Caco-2 (cell line): ENCODE results near the gene HTR3B. TPM values are rescaled to one million over a fixed set of nuclear protein-coding genes. Genes with fewer than 3 reads are reported as not detected.
"Not testable (repeated sequence)": the region's sequence is repeated elsewhere in the genome, so short reads cannot be mapped to it uniquely, and the experiment has no call there.

Source experiments
- BruUV-seq: library from RNA; stranded (reverse); fragments of 400-500 nt; replicated peaks from 2 replicates; lab custom pipeline; 2021; lab: Mats Ljungman, UMichigan
- CTCF ChIA-PET: fragments of 300-600 bp; sonication (Branson Sonifier 250); formaldehyde crosslinking; loops from one replicate; lab custom pipeline; 2022; ENCODE audit warnings: antibody characterized with exemption; lab: Charles Lee
- POLR2A ChIA-PET: fragments of 300-600 bp; sonication (Branson Sonifier 250); formaldehyde crosslinking; loops from one replicate; lab custom pipeline; 2022; ENCODE audit warnings: antibody characterized with exemption; lab: Charles Lee
- DNase-seq, 2 experiments: peaks; one replicate each; pipeline versions ENCODE4 v3.0.0 to v3.0.0-alpha.2; 2020 to 2022
- H3K27me3 ChIP-seq: replicated peaks from 2 replicates; pipeline ENCODE4 v1.6.0; 2011; ENCODE audit warnings: low read length; ENCODE audit not compliant: control insufficient read depth, insufficient read depth
- H3K36me3 ChIP-seq: 2 replicates; pipeline ENCODE4 v1.5.1; 2011; ENCODE audit warnings: low read length; ENCODE audit not compliant: control insufficient read depth, insufficient read depth
- H3K4me1 ChIP-seq: fragments of 250-450 bp; sonication (Bioruptor Pico); 2 replicates; pipeline ENCODE4 v1.5.1; 2020; ENCODE audit warnings: mild to moderate bottlenecking
- H3K4me3 ChIP-seq: 2 replicates; pipeline ENCODE4 v1.5.1; 2011; ENCODE audit warnings: low read depth, mild to moderate bottlenecking, control low read depth, low read length
- H3K9me3 ChIP-seq: fragments of 250-450 bp; sonication (Bioruptor Pico); 2 replicates; pipeline ENCODE4 v1.5.1; 2020; ENCODE audit warnings: mild to moderate bottlenecking, moderate library complexity
- H3K27ac Mint-ChIP-seq: one replicate; pipeline ENCODE4 v1.8.0; 2022; ENCODE audit warnings: mixed read lengths; ENCODE audit not compliant: unreplicated experiment
- H3K27me3 Mint-ChIP-seq: one replicate; pipeline ENCODE4 v1.8.0; 2022; ENCODE audit warnings: mixed read lengths; ENCODE audit not compliant: insufficient read depth, unreplicated experiment
- H3K36me3 Mint-ChIP-seq: one replicate; pipeline ENCODE4 v1.8.0; 2022; ENCODE audit warnings: mild to moderate bottlenecking, mixed read lengths; ENCODE audit not compliant: insufficient read depth, unreplicated experiment
- H3K4me1 Mint-ChIP-seq: one replicate; pipeline ENCODE4 v1.8.0; 2022; ENCODE audit warnings: low read depth, mixed read lengths; ENCODE audit not compliant: unreplicated experiment
- H3K4me3 Mint-ChIP-seq: one replicate; pipeline ENCODE4 v1.8.0; 2022; ENCODE audit warnings: mild to moderate bottlenecking, moderate library complexity, mixed read lengths; ENCODE audit not compliant: unreplicated experiment
- H3K9me3 Mint-ChIP-seq: one replicate; pipeline ENCODE4 v1.8.0; 2022; ENCODE audit warnings: mixed read lengths; ENCODE audit not compliant: unreplicated experiment
- intact Hi-C: fragments of 100-400 bp; cut with micrococcal nuclease; formaldehyde crosslinking; loops from one replicate; pipeline ENCODE4 v1.10.0; 2022; ENCODE audit not compliant: unreplicated experiment
- total RNA-seq: library from RNA; stranded (reverse); gene quantifications from 2 replicates; pipeline ENCODE4 v1.2.3, GENCODE V29; 2022
- TF ChIP-seq, protein P1 (sequence below), 2 experiments: fragments of 200-600 bp in 1 of 2; IDR thresholded peaks; 1 replicate in 1 of 2; 2 replicates in 1 of 2; pipeline versions ENCODE4 v1.5.1 to v1.8.0; 2011 to 2022; ENCODE audit warnings: antibody characterized with exemption in 1 of 2, control low read depth in 1 of 2, inconsistent platforms in 1 of 2, low read depth in 1 of 2, low read length in 1 of 2, mild to moderate bottlenecking in 1 of 2, moderate library complexity in 1 of 2; ENCODE audit not compliant: insufficient read depth in 1 of 2, severe bottlenecking in 1 of 2, unreplicated experiment in 1 of 2

HTR3B gene
- total RNA-seq, 1 experiment from 2014 or later: not detected

- H3K27me3 Mint-ChIP-seq: peaks cover 6% of the 10 kb centered on the region
- intact Hi-C loops: no loop called here
- CTCF ChIA-PET: no interaction called here
Measured at GRCh38 chr11:113942256-113942655, 37.7 kb downstream of the HTR3B start.

GRCh38 chr11:113946162-113946561 lies 41.6 kb downstream of the HTR3B start:
- CTCF ChIA-PET: interaction anchor here (0.7 to 1.6 kb wide), 2 partner anchors 50 to 110 kb away, joined by 3 to 4 read pairs; no protein-coding TSS in a partner anchor
- POLR2A ChIA-PET, H3K36me3 Mint-ChIP-seq: not testable (repeated sequence)

More at GRCh38 chr11:113942256-113942655, 37.7 kb downstream of the HTR3B start:
- Mint-ChIP-seq H3K27ac (no peak overlapping the region), H3K36me3 (no peaks in the 10 kb centered on the region), H3K9me3 (no peaks in the 10 kb centered on the region), H3K4me1 (no peaks in the 10 kb centered on the region), H3K4me3 (no peak overlapping the region)
- no peaks in the 10 kb centered on the region for H3K9me3 ChIP-seq
- TF ChIP-seq, protein P1, sequence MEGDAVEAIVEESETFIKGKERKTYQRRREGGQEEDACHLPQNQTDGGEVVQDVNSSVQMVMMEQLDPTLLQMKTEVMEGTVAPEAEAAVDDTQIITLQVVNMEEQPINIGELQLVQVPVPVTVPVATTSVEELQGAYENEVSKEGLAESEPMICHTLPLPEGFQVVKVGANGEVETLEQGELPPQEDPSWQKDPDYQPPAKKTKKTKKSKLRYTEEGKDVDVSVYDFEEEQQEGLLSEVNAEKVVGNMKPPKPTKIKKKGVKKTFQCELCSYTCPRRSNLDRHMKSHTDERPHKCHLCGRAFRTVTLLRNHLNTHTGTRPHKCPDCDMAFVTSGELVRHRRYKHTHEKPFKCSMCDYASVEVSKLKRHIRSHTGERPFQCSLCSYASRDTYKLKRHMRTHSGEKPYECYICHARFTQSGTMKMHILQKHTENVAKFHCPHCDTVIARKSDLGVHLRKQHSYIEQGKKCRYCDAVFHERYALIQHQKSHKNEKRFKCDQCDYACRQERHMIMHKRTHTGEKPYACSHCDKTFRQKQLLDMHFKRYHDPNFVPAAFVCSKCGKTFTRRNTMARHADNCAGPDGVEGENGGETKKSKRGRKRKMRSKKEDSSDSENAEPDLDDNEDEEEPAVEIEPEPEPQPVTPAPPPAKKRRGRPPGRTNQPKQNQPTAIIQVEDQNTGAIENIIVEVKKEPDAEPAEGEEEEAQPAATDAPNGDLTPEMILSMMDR (IDR thresholded peaks at IDR 0.05; ENCODE audit: insufficient read depth in 1 of 2, low read depth in 1 of 2, low read length in 1 of 2, severe bottlenecking in 1 of 2, unreplicated experiment in 1 of 2): no peak
- H3K4me3 ChIP-seq: no peak overlapping the region
- POLR2A ChIA-PET: no interaction called here
- BruUV-seq: no TSS peak
- no peaks in the 10 kb centered on the region for H3K4me1 ChIP-seq
- DNase-seq: no peak
- H3K27me3 ChIP-seq: no peaks in the 10 kb centered on the region
- H3K36me3 ChIP-seq: no peaks in the 10 kb centered on the region

DNA sequence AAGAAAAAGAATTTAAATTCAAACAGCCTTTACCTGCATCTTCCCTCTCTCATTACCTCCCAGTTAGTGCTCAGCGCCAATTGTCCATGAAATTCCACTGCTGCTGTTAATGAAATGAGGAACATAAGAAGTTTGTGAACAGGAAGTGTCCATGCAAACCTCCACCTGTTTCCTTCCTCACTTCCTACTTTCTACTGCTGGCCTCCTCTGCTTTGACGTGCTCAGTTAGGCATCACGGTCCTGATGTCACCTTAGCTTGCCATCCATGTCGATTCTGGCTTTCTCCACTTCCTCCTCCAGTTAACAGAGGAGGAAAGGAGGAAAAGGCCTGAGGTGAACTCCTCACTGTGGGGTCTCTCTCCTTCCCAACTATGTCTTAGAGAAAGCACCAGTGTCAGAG lies 43.4 kb downstream of the HTR3B start:
- H3K9me3 ChIP-seq: no peaks in the 10 kb centered on the region
- Mint-ChIP-seq H3K27me3 (peaks cover 12% of the 10 kb centered on the region), H3K9me3 (no peaks in the 10 kb centered on the region), H3K27ac (no peak overlapping the region), H3K4me1 (no peaks in the 10 kb centered on the region), H3K4me3 (no peak overlapping the region), H3K36me3 (no peaks in the 10 kb centered on the region)
- H3K4me3 ChIP-seq: no peak overlapping the region
- TF ChIP-seq, protein P1 (IDR thresholded peaks at IDR 0.05; ENCODE audit: insufficient read depth in 1 of 2, low read depth in 1 of 2, low read length in 1 of 2, severe bottlenecking in 1 of 2, unreplicated experiment in 1 of 2): no peak
- no peaks in the 10 kb centered on the region for H3K27me3 ChIP-seq
- no TSS peak for BruUV-seq
- ChIA-PET CTCF (no interaction called here), POLR2A (no interaction called here)
- no peaks in the 10 kb centered on the region for H3K36me3 ChIP-seq
- DNase-seq: no peak
- H3K4me1 ChIP-seq: no peaks in the 10 kb centered on the region
- intact Hi-C loops: no loop called here

More at GRCh38 chr11:113946162-113946561, 41.6 kb downstream of the HTR3B start:
- DNase-seq, H3K4me1 ChIP-seq, H3K27me3 ChIP-seq, H3K27ac Mint-ChIP-seq, H3K4me3 Mint-ChIP-seq, H3K4me3 ChIP-seq, H3K27me3 Mint-ChIP-seq, H3K36me3 ChIP-seq, H3K9me3 ChIP-seq, H3K9me3 Mint-ChIP-seq, intact Hi-C loops, H3K4me1 Mint-ChIP-seq, BruUV-seq: not testable (repeated sequence)

- TF ChIP-seq, protein P1 (IDR thresholded peaks at IDR 0.05; ENCODE audit: insufficient read depth in 1 of 2, low read depth in 1 of 2, low read length in 1 of 2, severe bottlenecking in 1 of 2, unreplicated experiment in 1 of 2): no peak
- H3K9me3 ChIP-seq: no peaks in the 10 kb centered on the region
- no peak overlapping the region for H3K4me3 ChIP-seq
- POLR2A ChIA-PET: no interaction called here
- no peak for DNase-seq
- Mint-ChIP-seq H3K27ac (no peak overlapping the region), H3K4me1 (no peaks in the 10 kb centered on the region), H3K9me3 (no peaks in the 10 kb centered on the region), H3K4me3 (no peak overlapping the region), H3K36me3 (no peaks in the 10 kb centered on the region), H3K27me3 (peaks cover 24% of the 10 kb centered on the region)
- no peaks in the 10 kb centered on the region for H3K27me3 ChIP-seq
- BruUV-seq: no TSS peak
- CTCF ChIA-PET: no interaction called here
- H3K36me3 ChIP-seq: no peaks in the 10 kb centered on the region
- H3K4me1 ChIP-seq: no peaks in the 10 kb centered on the region
- intact Hi-C loops: no loop called here
Measured at GRCh38 chr11:113949891-113950290, 45.3 kb downstream of the HTR3B start.
